HCT116 (cell line): ENCODE measurements around the gene MGA. TPM values are rescaled to one million over a fixed set of nuclear protein-coding genes. Genes with fewer than 3 reads are reported as not detected.

ENCODE experiments used
- ATAC-seq: fragments of 200-7000 bp; cut with Tn5 transposase; 2 replicates; pipeline ENCODE4 v1.9.1; 2020; ENCODE audit warnings: mild to moderate bottlenecking, moderate library complexity
- BruUV-seq: library from RNA; stranded (reverse); fragments of 400-500 nt; replicated peaks from 2 replicates; lab custom pipeline; 2021; lab: Mats Ljungman, UMichigan
- CTCF ChIA-PET: fragments of 300-600 bp; sonication (Branson Sonifier 250); formaldehyde crosslinking; loops from one replicate; lab custom pipeline; 2021; ENCODE audit warnings: antibody characterized with exemption; lab: Charles Lee
- POLR2A ChIA-PET: fragments of 300-600, 350-600 bp; sonication (Branson Sonifier 250); formaldehyde crosslinking; loops from one replicate; lab custom pipeline; 2021; ENCODE audit warnings: antibody characterized with exemption; lab: Charles Lee
- RAD21 ChIA-PET, 2 experiments: fragments of 300-600 bp; sonication (Branson Sonifier 250); formaldehyde crosslinking; loops; one replicate each; lab custom pipeline; 2023; ENCODE audit warnings: low total read pairs in 2 of 2; ENCODE audit not compliant: uncharacterized antibody in 2 of 2, unreplicated experiment in 2 of 2, low non-redundant PET in 1 of 2; lab: Charles Lee
- DNase-seq: peaks from one replicate; pipeline ENCODE4 v3.0.0-alpha.2; 2010; ENCODE audit warnings: low read depth, low spot score
- H2AFZ ChIP-seq: fragments of 200-600 bp; shearing (Covaris generic), sonication (generic); 2 replicates; pipeline ENCODE4 v1.6.1; 2017; ENCODE audit warnings: low read depth, mixed run types, mixed read lengths, antibody characterized with exemption, low read length; ENCODE audit not compliant: poor library complexity, severe bottlenecking
- H3K27ac ChIP-seq: 2 replicates; pipeline ENCODE4 v1.5.1; 2012; ENCODE audit warnings: low read depth, low read length
- H3K27me3 ChIP-seq: fragments of 200-600 bp; sonication (generic); 2 replicates; pipeline ENCODE4 v1.6.1; 2016; ENCODE audit warnings: mixed run types, low read length, mixed read lengths; ENCODE audit not compliant: insufficient read depth
- H3K36me3 ChIP-seq, 2 experiments: fragments of 200-500 bp in 1 of 2; fragments of 200-600 bp in 1 of 2; sonication (Bioruptor generic) in 1 of 2; sonication (generic) in 1 of 2; 2 replicates each; pipeline versions ENCODE4 v1.5.1 to v1.6.1; 2014 to 2016; ENCODE audit warnings: low read length in 2 of 2, inconsistent platforms in 1 of 2, mixed read lengths in 1 of 2, mixed run types in 1 of 2; ENCODE audit not compliant: insufficient read depth in 2 of 2, control insufficient read depth in 1 of 2
- H3K4me1 ChIP-seq, 2 experiments: fragments of 200-600 bp in 1 of 2; sonication (generic) in 1 of 2; 2 replicates each; pipeline versions ENCODE4 v1.5.1 to v1.6.1; 2012 to 2017; ENCODE audit warnings: low read length in 2 of 2, inconsistent platforms in 1 of 2, mild to moderate bottlenecking in 1 of 2, mixed read lengths in 1 of 2, mixed run types in 1 of 2, moderate library complexity in 1 of 2; ENCODE audit not compliant: insufficient read depth in 2 of 2, control insufficient read depth in 1 of 2
- H3K4me2 ChIP-seq: fragments of 200-600 bp; sonication (generic); 2 replicates; pipeline ENCODE4 v1.6.1; 2017; ENCODE audit warnings: mixed run types, low read length, mixed read lengths
- H3K4me3 ChIP-seq, 2 experiments: fragments of 200-600 bp in 1 of 2; sonication (generic) in 1 of 2; replicated peaks in 1 of 2; 2 replicates each; pipeline ENCODE4 v1.5.1; 2011 to 2016; ENCODE audit warnings: low read length in 2 of 2, control low read depth in 1 of 2, low read depth in 1 of 2, mild to moderate bottlenecking in 1 of 2, mixed read lengths in 1 of 2, mixed run types in 1 of 2
- H3K79me2 ChIP-seq: fragments of 200-600 bp; sonication (generic); 2 replicates; pipeline ENCODE4 v1.6.1; 2017; ENCODE audit warnings: mild to moderate bottlenecking, mixed run types, low read length, moderate library complexity, mixed read lengths; ENCODE audit not compliant: insufficient read depth
- H3K9ac ChIP-seq: fragments of 200-600 bp; sonication (generic); 2 replicates; pipeline ENCODE4 v1.6.1; 2016; ENCODE audit warnings: low read length, mixed read lengths
- H3K9me2 ChIP-seq: fragments of 200-600 bp; sonication (generic), shearing (Covaris generic); 2 replicates; pipeline ENCODE4 v1.6.1; 2017; ENCODE audit warnings: mixed run types, mild to moderate bottlenecking, moderate library complexity; ENCODE audit not compliant: insufficient read depth
- H3K9me3 ChIP-seq, 2 experiments: fragments of 200-500 bp in 1 of 2; fragments of 200-600 bp in 1 of 2; sonication (Bioruptor generic) in 1 of 2; sonication (generic) in 1 of 2; 2 replicates each; pipeline ENCODE4 v1.6.1; 2014 to 2017; ENCODE audit warnings: low read length in 2 of 2, mixed read lengths in 2 of 2, inconsistent platforms in 1 of 2, low read depth in 1 of 2, mild to moderate bottlenecking in 1 of 2, mixed run types in 1 of 2, moderate library complexity in 1 of 2; ENCODE audit not compliant: control insufficient read depth in 1 of 2, insufficient read depth in 1 of 2
- H4K20me1 ChIP-seq: fragments of 200-600 bp; sonication (generic), shearing (Covaris generic); 2 replicates; pipeline ENCODE4 v1.6.1; 2017; ENCODE audit warnings: mixed run types, mild to moderate bottlenecking, moderate library complexity; ENCODE audit not compliant: insufficient read depth
- ATF3 ChIP-seq: IDR thresholded peaks from 2 replicates; pipeline ENCODE4 v1.6.1; 2012
- EGR1 ChIP-seq: IDR thresholded peaks from 2 replicates; pipeline ENCODE4 v1.6.1; 2012; ENCODE audit warnings: low read depth
- ELF1 ChIP-seq: IDR thresholded peaks from 2 replicates; pipeline ENCODE4 v1.6.1; 2012; ENCODE audit warnings: low read depth, borderline replicate concordance
- EZH2 ChIP-seq: fragments of 200-600 bp; sonication (generic); IDR thresholded peaks from 2 replicates; pipeline ENCODE4 v1.6.1; 2017; ENCODE audit warnings: antibody characterized with exemption, mixed run types
- EZH2phosphoT487 ChIP-seq: fragments of 200-600 bp; IDR thresholded peaks from 2 replicates; pipeline ENCODE4 v1.6.1; 2018; ENCODE audit warnings: antibody characterized with exemption, borderline replicate concordance
- FOSL1 ChIP-seq: IDR thresholded peaks from 2 replicates; pipeline ENCODE4 v1.6.1; 2012; ENCODE audit warnings: low read depth
- POLR2A ChIP-seq: IDR thresholded peaks from 2 replicates; pipeline ENCODE4 v1.7.0; 2011; ENCODE audit warnings: borderline replicate concordance; ENCODE audit not compliant: insufficient read depth, insufficient read length; ENCODE audit errors: extremely low read depth
- POLR2AphosphoS5 ChIP-seq: IDR thresholded peaks from 2 replicates; pipeline ENCODE4 v1.6.1; 2011; ENCODE audit warnings: mild to moderate bottlenecking, low read depth, low read length, moderate library complexity
- RAD21 ChIP-seq: IDR thresholded peaks from 2 replicates; pipeline ENCODE4 v1.6.1; 2012; ENCODE audit warnings: low read depth, mild to moderate bottlenecking
- REST ChIP-seq: IDR thresholded peaks from 2 replicates; pipeline ENCODE4 v1.6.1; 2012; ENCODE audit warnings: low read depth
- SIN3A ChIP-seq: IDR thresholded peaks from 2 replicates; pipeline ENCODE4 v1.6.1; 2012; ENCODE audit warnings: low read depth
- SP1 ChIP-seq: IDR thresholded peaks from 2 replicates; pipeline ENCODE4 v1.6.1; 2012; ENCODE audit warnings: low read depth
- SRF ChIP-seq: IDR thresholded peaks from 2 replicates; pipeline ENCODE4 v1.6.1; 2012; ENCODE audit warnings: low read depth
- TCF7L2 ChIP-seq: IDR thresholded peaks from 2 replicates; pipeline ENCODE4 v1.7.0; 2011; ENCODE audit warnings: borderline replicate concordance, inconsistent platforms; ENCODE audit not compliant: insufficient read depth, insufficient read length; ENCODE audit errors: extremely low read depth
- ZFX ChIP-seq: fragments of 450-650 bp; IDR thresholded peaks from 2 replicates; pipeline ENCODE4 v1.6.1; 2017
- ZNF274 ChIP-seq: fragments of 200-500 bp; sonication (Bioruptor generic); IDR thresholded peaks from 2 replicates; pipeline ENCODE4 v1.6.1; 2014; ENCODE audit warnings: mild to moderate bottlenecking, low read depth, low read length, inconsistent platforms
- intact Hi-C: fragments of 100-400 bp; cut with micrococcal nuclease; formaldehyde crosslinking; loops from 2 replicates; pipeline ENCODE4 v1.10.0; 2022
- total RNA-seq: library from RNA; stranded (reverse); gene quantifications from one replicate; pipeline ENCODE4 v1.2.1, GENCODE V29; 2021; ENCODE audit not compliant: unreplicated experiment
- TF ChIP-seq, protein P1 (sequence below): IDR thresholded peaks from 2 replicates; pipeline ENCODE4 v1.6.1; 2011; ENCODE audit warnings: mild to moderate bottlenecking, low read length, moderate library complexity; ENCODE audit not compliant: insufficient replicate concordance; ENCODE audit errors: extremely low read depth
- TF ChIP-seq, protein P2 (sequence below): IDR thresholded peaks from 2 replicates; pipeline ENCODE4 v1.6.1; 2012

MGA gene
- total RNA-seq, 1 experiment from 2014 or later: 28.9 TPM

- no peak for TF ChIP-seq ELF1
- TF ChIP-seq, protein P1, sequence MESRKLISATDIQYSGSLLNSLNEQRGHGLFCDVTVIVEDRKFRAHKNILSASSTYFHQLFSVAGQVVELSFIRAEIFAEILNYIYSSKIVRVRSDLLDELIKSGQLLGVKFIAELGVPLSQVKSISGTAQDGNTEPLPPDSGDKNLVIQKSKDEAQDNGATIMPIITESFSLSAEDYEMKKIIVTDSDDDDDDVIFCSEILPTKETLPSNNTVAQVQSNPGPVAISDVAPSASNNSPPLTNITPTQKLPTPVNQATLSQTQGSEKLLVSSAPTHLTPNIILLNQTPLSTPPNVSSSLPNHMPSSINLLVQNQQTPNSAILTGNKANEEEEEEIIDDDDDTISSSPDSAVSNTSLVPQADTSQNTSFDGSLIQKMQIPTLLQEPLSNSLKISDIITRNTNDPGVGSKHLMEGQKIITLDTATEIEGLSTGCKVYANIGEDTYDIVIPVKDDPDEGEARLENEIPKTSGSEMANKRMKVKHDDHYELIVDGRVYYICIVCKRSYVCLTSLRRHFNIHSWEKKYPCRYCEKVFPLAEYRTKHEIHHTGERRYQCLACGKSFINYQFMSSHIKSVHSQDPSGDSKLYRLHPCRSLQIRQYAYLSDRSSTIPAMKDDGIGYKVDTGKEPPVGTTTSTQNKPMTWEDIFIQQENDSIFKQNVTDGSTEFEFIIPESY: no peak
- TF ChIP-seq, protein P2, sequence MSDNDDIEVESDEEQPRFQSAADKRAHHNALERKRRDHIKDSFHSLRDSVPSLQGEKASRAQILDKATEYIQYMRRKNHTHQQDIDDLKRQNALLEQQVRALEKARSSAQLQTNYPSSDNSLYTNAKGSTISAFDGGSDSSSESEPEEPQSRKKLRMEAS: no peak
- TF ChIP-seq POLR2AphosphoS5: no peak
These were observed 123.1 kb downstream of the MGA start (continued) for GRCh38 chr15:41783296-41783695.

GRCh38 chr15:41788262-41788661 lies 128.1 kb downstream of the MGA start:
- Histone ChIP-seq H3K4me2 (no peak overlapping the region), H3K36me3 (no peaks in the 10 kb centered on the region), H3K9ac (no peak overlapping the region), H3K9me3 (no peaks in the 10 kb centered on the region), H3K9me2 (no peaks in the 10 kb centered on the region), H4K20me1 (no peaks in the 10 kb centered on the region), H3K79me2 (peaks cover 8% of the 10 kb centered on the region), H3K27ac (no peak overlapping the region), H2AFZ (no peak overlapping the region), H3K4me1 (peaks cover 20 to 38% of the 10 kb centered on the region in 2 experiments), H3K4me3 (no peak overlapping the region), H3K27me3 (no peaks in the 10 kb centered on the region)
- ChIA-PET RAD21 (no interaction called here), POLR2A (interaction anchor here (1.0 kb wide), 1 partner anchor 107 kb away, joined by 3 read pairs; no protein-coding TSS in a partner anchor)
- intact Hi-C loops: no loop called here
- no peak for DNase-seq
- ATAC-seq: no peak
- TF ChIP-seq, protein P2: no peak
- TF ChIP-seq EZH2 (no peak), REST (no peak), SP1 (no peak), FOSL1 (no peak), POLR2AphosphoS5 (no peak), EZH2phosphoT487 (no peak), ATF3 (no peak), TCF7L2 (no peak), SIN3A (no peak), ZNF274 (no peak), ELF1 (no peak), ZFX (no peak), RAD21 (no peak), POLR2A (no peak), SRF (no peak), EGR1 (no peak)
- TF ChIP-seq, all 23 proteins: peak for 0
- no TSS peak for BruUV-seq
- CTCF ChIA-PET: interaction anchor here (1.0 kb wide), 1 partner anchor 23 kb away, joined by 4 read pairs; no protein-coding TSS in a partner anchor
